Activated T-helper 2 cell treated with anti-CD3 and anti-CD28 coated beads, Interferon-gamma antibody, Interleukin-2, Interleukin-4, amounts not matched to agents 10 μg/mL and 5 μg/mL and 100 μg/mL, durations not matched to agents 14 hours and 24 hours and 36 hours (primary cell): ENCODE data around the gene C2orf66. TPM values are rescaled to one million over a fixed set of nuclear protein-coding genes. Genes with fewer than 3 reads are reported as not detected.
A peak's percentile ranks its signal among the peaks of the same experiment; 100 is the strongest.

Experiments
- DNase-seq: peaks from one replicate; pipeline ENCODE4 v3.0.0; 2021; ENCODE audit warnings: low spot score
- H3K27ac Mint-ChIP-seq: one replicate; pipeline ENCODE4 v1.8.0; 2021; ENCODE audit warnings: mixed read lengths
- H3K27me3 Mint-ChIP-seq: one replicate; pipeline ENCODE4 v1.8.0; 2021; ENCODE audit warnings: low read depth, mixed read lengths
- H3K36me3 Mint-ChIP-seq: one replicate; pipeline ENCODE4 v1.8.0; 2021; ENCODE audit warnings: low read depth, mixed read lengths
- H3K4me1 Mint-ChIP-seq: one replicate; pipeline ENCODE4 v1.8.0; 2021; ENCODE audit warnings: low read depth, mixed read lengths
- H3K4me3 Mint-ChIP-seq: one replicate; pipeline ENCODE4 v1.8.0; 2021; ENCODE audit warnings: low read depth, mild to moderate bottlenecking, moderate library complexity, mixed read lengths
- H3K9me3 Mint-ChIP-seq: one replicate; pipeline ENCODE4 v1.8.0; 2021; ENCODE audit warnings: mixed read lengths
- intact Hi-C: fragments of 100-400 bp; cut with micrococcal nuclease; formaldehyde crosslinking; loops from one replicate; pipeline ENCODE4 v1.15.1; 2023
- total RNA-seq: library from RNA; stranded (reverse); gene quantifications from 2 replicates; pipeline ENCODE4 v1.2.3, GENCODE V29; 2022

The C2orf66 gene
- total RNA-seq, result 0.25 TPM in 2 replicates

GRCh38 chr2:196809260-196809659 is at the start of gene C2orf66:
Gene C2orf66, minus strand, starts transcription at chr2:196809355. Its CDS starts 19 bp downstream, at chr2:196809336.
- Mint-ChIP-seq H3K27ac (no peak within 1 kb of the TSS), H3K27me3 (peaks cover 30% of the 10 kb centered on the region), H3K4me3 (no peak within 1 kb of the TSS), H3K36me3 (no peaks in the 10 kb centered on the region), H3K9me3 (peaks cover 4% of the 10 kb centered on the region), H3K4me1 (no peaks in the 10 kb centered on the region)
- intact Hi-C loops, result no loop called here
- DNase-seq, result no peak

- DNase-seq, result no peak
- H3K4me3 Mint-ChIP-seq, result no peak overlapping the region
- peaks cover 9% of the 10 kb centered on the region for H3K4me1 Mint-ChIP-seq
- no peaks in the 10 kb centered on the region for H3K27me3 Mint-ChIP-seq
- intact Hi-C loops, result no loop called here
- H3K36me3 Mint-ChIP-seq, result peaks cover 37% of the 10 kb centered on the region
- H3K27ac Mint-ChIP-seq, result no peak overlapping the region
- H3K9me3 Mint-ChIP-seq, result peaks cover 12% of the 10 kb centered on the region
Measured at GRCh38 chr2:196854629-196855028, 45.5 kb upstream of the C2orf66 start.

GRCh38 chr2:196853301-196854087 is 44.3 kb upstream of the C2orf66 start:
- intact Hi-C loops, result no loop called here
- Mint-ChIP-seq H3K9me3 (peaks cover 3% of the 10 kb centered on the region), H3K27me3 (no peaks in the 10 kb centered on the region), H3K4me1 (peaks cover 9% of the 10 kb centered on the region), H3K4me3 (no peak overlapping the region), H3K27ac (no peak overlapping the region), H3K36me3 (peaks cover 27% of the 10 kb centered on the region)
- DNase-seq, result no peak

GRCh38 chr2:196851088-196851487 is 41.9 kb upstream of the C2orf66 start:
- DNase-seq, result no peak
- no peaks in the 10 kb centered on the region for H3K9me3 Mint-ChIP-seq
- peaks cover 30% of the 10 kb centered on the region for H3K36me3 Mint-ChIP-seq
- H3K27ac Mint-ChIP-seq, result no peak overlapping the region
- H3K4me3 Mint-ChIP-seq, result no peak overlapping the region
- intact Hi-C loops, result no loop called here
- peaks cover 15% of the 10 kb centered on the region for H3K4me1 Mint-ChIP-seq
- H3K27me3 Mint-ChIP-seq, result no peaks in the 10 kb centered on the region

- H3K27ac Mint-ChIP-seq, result no peak overlapping the region
- H3K4me3 Mint-ChIP-seq, result no peak overlapping the region
- H3K27me3 Mint-ChIP-seq, result no peaks in the 10 kb centered on the region
- intact Hi-C loops, result no loop called here
- DNase-seq, result no peak
- peaks cover 20% of the 10 kb centered on the region for H3K4me1 Mint-ChIP-seq
- H3K36me3 Mint-ChIP-seq, result peaks cover 39% of the 10 kb centered on the region
- H3K9me3 Mint-ChIP-seq, result no peaks in the 10 kb centered on the region
Measured at GRCh38 chr2:196849895-196850294, 40.7 kb upstream of the C2orf66 start.

- Mint-ChIP-seq H3K9me3 (no peaks in the 10 kb centered on the region), H3K27ac (no peak overlapping the region), H3K4me1 (peaks cover 11% of the 10 kb centered on the region), H3K36me3 (peaks cover 42% of the 10 kb centered on the region), H3K27me3 (no peaks in the 10 kb centered on the region), H3K4me3 (no peak overlapping the region)
- intact Hi-C loops, result no loop called here
- DNase-seq, result no peak
Measured at GRCh38 chr2:196846295-196846694, 37.1 kb upstream of the C2orf66 start.

DNA sequence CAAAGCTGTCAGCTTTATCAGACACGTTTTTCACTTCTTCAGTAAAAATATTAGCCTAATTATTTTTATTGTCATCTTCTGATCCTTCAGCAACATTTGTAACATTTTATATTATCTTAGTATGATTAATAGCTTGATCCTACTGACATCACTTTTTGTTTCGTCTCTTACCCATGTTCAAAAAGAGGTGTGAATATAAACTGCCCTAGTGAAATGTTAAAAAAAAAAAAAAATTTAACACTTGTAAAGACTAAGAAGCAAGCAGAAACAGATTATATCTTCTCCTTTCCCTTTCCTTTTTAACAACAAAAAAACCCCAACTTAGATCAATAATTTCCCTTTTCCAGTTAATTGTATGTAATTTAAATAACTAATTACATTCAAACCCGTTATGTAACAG is 36.2 kb upstream of the C2orf66 start:
- Mint-ChIP-seq H3K27me3 (no peaks in the 10 kb centered on the region), H3K36me3 (peaks cover 46% of the 10 kb centered on the region), H3K4me1 (peaks cover 10% of the 10 kb centered on the region), H3K4me3 (no peak overlapping the region), H3K9me3 (no peaks in the 10 kb centered on the region), H3K27ac (no peak overlapping the region)
- DNase-seq, result no peak
- intact Hi-C loops, result no loop called here

- intact Hi-C loops, result no loop called here
- no peaks in the 10 kb centered on the region for H3K9me3 Mint-ChIP-seq
- H3K27me3 Mint-ChIP-seq, result no peaks in the 10 kb centered on the region
- no peak overlapping the region for H3K4me3 Mint-ChIP-seq
- H3K27ac Mint-ChIP-seq, result no peak overlapping the region
- H3K36me3 Mint-ChIP-seq, result peaks cover 42% of the 10 kb centered on the region
- H3K4me1 Mint-ChIP-seq, result no peaks in the 10 kb centered on the region
- no peak for DNase-seq
Measured at GRCh38 chr2:196840171-196840570, 31.0 kb upstream of the C2orf66 start.

GRCh38 chr2:196839574-196839973 is 30.4 kb upstream of the C2orf66 start:
- H3K4me1 Mint-ChIP-seq, result no peaks in the 10 kb centered on the region
- H3K27ac Mint-ChIP-seq, result no peak overlapping the region
- intact Hi-C loops, result no loop called here
- no peak overlapping the region for H3K4me3 Mint-ChIP-seq
- H3K36me3 Mint-ChIP-seq, result peaks cover 40% of the 10 kb centered on the region
- no peak for DNase-seq
- H3K9me3 Mint-ChIP-seq, result no peaks in the 10 kb centered on the region
- no peaks in the 10 kb centered on the region for H3K27me3 Mint-ChIP-seq

GRCh38 chr2:196836440-196836839 is 27.3 kb upstream of the C2orf66 start:
- peaks cover 47% of the 10 kb centered on the region for H3K36me3 Mint-ChIP-seq
- no peak overlapping the region for H3K4me3 Mint-ChIP-seq
- H3K4me1 Mint-ChIP-seq, result no peaks in the 10 kb centered on the region
- DNase-seq, result no peak
- H3K9me3 Mint-ChIP-seq, result no peaks in the 10 kb centered on the region
- H3K27me3 Mint-ChIP-seq, result no peaks in the 10 kb centered on the region
- no peak overlapping the region for H3K27ac Mint-ChIP-seq
- intact Hi-C loops, result no loop called here

DNA sequence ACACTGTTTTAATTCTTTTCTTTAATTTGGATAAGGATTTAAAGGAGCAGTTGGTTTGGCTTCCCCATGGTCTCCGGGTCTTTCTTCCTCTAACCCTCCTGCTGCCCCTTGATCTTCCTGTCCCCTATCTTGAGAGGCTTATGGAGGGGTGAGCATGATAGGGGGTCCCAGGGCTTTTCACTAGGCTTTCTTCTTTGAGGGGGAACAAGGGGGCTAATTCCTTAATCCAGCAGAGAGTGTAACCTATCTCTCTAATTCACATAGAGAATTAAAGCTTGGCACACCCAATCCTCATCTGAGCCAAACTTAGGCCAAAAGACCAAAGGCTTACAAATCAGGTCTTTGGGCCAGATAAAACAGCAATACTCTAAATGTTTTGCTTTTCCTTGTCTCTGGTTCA is 21.5 kb upstream of the C2orf66 start:
- no peak overlapping the region for H3K27ac Mint-ChIP-seq
- DNase-seq, result no peak
- H3K4me3 Mint-ChIP-seq, result no peak overlapping the region
- no peaks in the 10 kb centered on the region for H3K9me3 Mint-ChIP-seq
- intact Hi-C loops, result no loop called here
- H3K36me3 Mint-ChIP-seq, result peaks cover 25% of the 10 kb centered on the region
- no peaks in the 10 kb centered on the region for H3K27me3 Mint-ChIP-seq
- H3K4me1 Mint-ChIP-seq, result peaks cover 8% of the 10 kb centered on the region

GRCh38 chr2:196827356-196827755 is 18.2 kb upstream of the C2orf66 start:
- peak overlapping the region; percentile 4 for H3K27ac Mint-ChIP-seq
- intact Hi-C loops, result no loop called here
- peaks cover 8% of the 10 kb centered on the region for H3K4me1 Mint-ChIP-seq
- H3K4me3 Mint-ChIP-seq, result no peak overlapping the region
- peaks cover 17% of the 10 kb centered on the region for H3K36me3 Mint-ChIP-seq
- no peaks in the 10 kb centered on the region for H3K9me3 Mint-ChIP-seq
- no peak for DNase-seq
- H3K27me3 Mint-ChIP-seq, result no peaks in the 10 kb centered on the region

DNA sequence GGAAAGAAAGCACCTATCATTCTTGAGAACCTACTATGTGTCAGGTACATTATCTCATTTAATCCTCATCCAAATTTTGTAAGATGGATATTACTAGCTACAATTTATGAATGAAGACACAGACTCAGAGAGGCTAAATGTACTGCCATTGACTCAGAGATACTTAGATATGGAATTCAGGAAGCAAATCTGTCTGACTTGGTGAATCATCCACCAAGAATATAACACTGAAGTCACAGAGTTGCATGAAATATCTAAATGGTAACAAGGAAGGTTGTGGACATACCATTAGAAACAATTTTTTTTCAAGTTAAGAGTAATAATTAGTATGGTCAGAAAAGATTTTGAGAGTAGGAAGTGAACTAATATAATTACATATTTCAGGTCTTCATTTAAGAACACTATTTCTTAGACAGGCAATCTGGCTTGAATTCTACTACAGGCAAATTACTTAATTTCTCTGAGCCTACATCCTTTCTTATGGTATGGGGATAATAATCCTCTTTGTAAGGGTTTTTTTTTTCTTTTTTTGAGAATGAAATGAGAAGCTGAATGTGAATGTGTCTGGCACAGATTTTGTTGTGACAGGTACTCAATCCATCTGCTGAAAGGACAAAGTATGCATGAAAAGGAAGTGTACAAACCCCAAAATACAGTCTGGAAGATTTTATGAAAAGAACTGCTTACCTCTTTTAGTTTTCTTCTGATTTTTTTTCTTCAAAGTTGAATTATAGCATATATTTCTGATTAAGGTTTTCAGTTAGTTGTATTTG is 14.8 kb upstream of the C2orf66 start:
- peaks cover 7% of the 10 kb centered on the region for H3K36me3 Mint-ChIP-seq
- no peak overlapping the region for H3K4me3 Mint-ChIP-seq
- peaks cover 1% of the 10 kb centered on the region for H3K27me3 Mint-ChIP-seq
- no peak overlapping the region for H3K27ac Mint-ChIP-seq
- no peak for DNase-seq
- peaks cover 8% of the 10 kb centered on the region for H3K4me1 Mint-ChIP-seq
- H3K9me3 Mint-ChIP-seq, result peaks cover 12% of the 10 kb centered on the region
- intact Hi-C loops, result no loop called here
